Thyroid gland (tissue), 4 donors: Measurements from ENCODE around the gene FLRT3. TPM values are rescaled to one million over a fixed set of nuclear protein-coding genes. Genes with fewer than 3 reads are reported as not detected.

ENCODE experiments used
- DNase-seq, 2 donors: peaks; one replicate each; pipeline ENCODE4 v3.0.0-alpha.2; 2019
- H3K27ac ChIP-seq, 3 donors: fragments of 200-600 bp; sonication (generic); 1 replicate in 2 of 3; 2 replicates in 1 of 3; pipeline ENCODE4 v1.5.1; 2016 to 2019; ENCODE audit warnings: mild to moderate bottlenecking in 1 of 3, moderate library complexity in 1 of 3
- H3K27me3 ChIP-seq: fragments of 200-600 bp; sonication (generic); one replicate; pipeline ENCODE4 v1.5.1; 2019
- H3K36me3 ChIP-seq, 2 donors: fragments of 200-600 bp; sonication (generic); one replicate each; pipeline ENCODE4 v1.5.1; 2016 to 2019
- H3K4me1 ChIP-seq, 2 donors: fragments of 200-600 bp; sonication (generic); one replicate each; pipeline ENCODE4 v1.5.1; 2017 to 2019
- H3K4me3 ChIP-seq, 3 donors: fragments of 200-600 bp; sonication (generic); replicated peaks in 1 of 3; 1 replicate in 2 of 3; 2 replicates in 1 of 3; pipeline ENCODE4 v1.5.1; 2016; ENCODE audit warnings: mild to moderate bottlenecking in 1 of 3
- H3K9me3 ChIP-seq: fragments of 200-600 bp; sonication (generic); one replicate; pipeline ENCODE4 v1.5.1; 2017
- POLR2A ChIP-seq, 2 donors: fragments of 450-650 bp; IDR thresholded peaks; one replicate each; pipeline ENCODE4 v1.6.1; 2017; ENCODE audit warnings: antibody characterized with exemption in 2 of 2, mild to moderate bottlenecking in 2 of 2, moderate library complexity in 1 of 2
- WGBS, 2 donors: methylation state at CpG; one replicate each; pipeline ENCODE4 v1.1.5; 2017; 5-methylcytosine and 5-hydroxymethylcytosine counted together
- intact Hi-C: fragments of 100-400 bp; cut with DNase I; formaldehyde crosslinking; loops from one replicate; pipeline ENCODE4 v1.15.1; 2023
- total RNA-seq, 4 donors: library from RNA; depleted of rRNA; stranded (reverse); fragments of >200 nt; gene quantifications; one replicate each; pipeline ENCODE4 v1.2.3, GENCODE V29; 2016
- TF ChIP-seq, protein P1 (sequence below), 6 experiments: fragments of 200-600 bp in 3 of 6; fragments of 450-650 bp in 3 of 6; sonication (generic) in 3 of 6; IDR thresholded peaks; one replicate each; pipeline ENCODE4 v1.5.1; 2016 to 2019; ENCODE audit warnings: antibody characterized with exemption in 6 of 6, mild to moderate bottlenecking in 2 of 6, inconsistent platforms in 1 of 6, moderate library complexity in 1 of 6

FLRT3 gene
- total RNA-seq, 4 donors from 2014 or later = 12.0 to 31.4 (median 16.2) TPM

DNA sequence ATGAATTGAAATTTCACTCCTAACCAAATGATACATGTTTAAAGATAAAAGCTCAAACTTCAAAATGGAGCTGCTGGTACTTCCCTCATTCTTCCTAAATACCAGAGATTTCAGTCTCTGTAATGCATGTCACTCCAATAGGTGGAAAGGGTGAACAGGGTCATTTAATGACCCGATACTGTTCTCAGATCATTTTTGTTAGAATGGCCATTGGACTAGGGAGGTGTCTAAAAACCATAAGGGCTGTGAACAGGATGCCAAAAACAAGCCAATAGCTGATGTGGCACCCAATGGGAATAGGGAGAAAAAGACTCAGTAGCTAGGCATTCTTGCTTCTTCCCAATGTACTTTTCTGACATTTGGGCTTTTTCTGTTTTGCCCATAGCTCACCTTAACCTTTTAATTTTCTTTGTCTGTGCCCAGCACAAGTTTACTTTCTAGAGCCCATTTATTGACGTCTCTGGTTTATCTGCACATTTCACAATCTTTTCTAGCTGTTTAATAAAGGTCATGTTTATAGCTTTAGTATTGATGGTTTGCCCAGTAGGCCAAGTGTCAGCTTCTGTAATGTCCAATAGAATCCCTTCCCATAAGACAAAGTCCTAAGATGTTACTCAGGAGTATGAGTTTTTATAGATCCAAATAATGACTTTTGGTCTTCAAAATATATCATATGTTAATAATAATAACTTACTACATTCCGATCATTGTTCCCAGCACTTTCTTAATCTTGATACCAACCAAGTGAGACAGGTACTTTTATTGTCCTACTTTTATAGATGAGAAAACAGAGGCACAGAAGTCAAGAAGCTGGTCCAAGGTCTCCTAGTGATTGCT is 24.3 kb upstream of the FLRT3 start:
- 91 to 94% methylated on average over 3 of the region's 3 CpGs for WGBS, 2 donors
- no peak overlapping the region for H3K4me3 ChIP-seq
- no peaks in the 10 kb centered on the region for H3K27me3 ChIP-seq
- H3K9me3 ChIP-seq = no peaks in the 10 kb centered on the region
- H3K27ac ChIP-seq = no peak overlapping the region
- no peaks in the 10 kb centered on the region for H3K36me3 ChIP-seq
- DNase-seq = no peak
- H3K4me1 ChIP-seq = no peaks in the 10 kb centered on the region
- intact Hi-C loops = no loop called here
- TF ChIP-seq, protein P1, sequence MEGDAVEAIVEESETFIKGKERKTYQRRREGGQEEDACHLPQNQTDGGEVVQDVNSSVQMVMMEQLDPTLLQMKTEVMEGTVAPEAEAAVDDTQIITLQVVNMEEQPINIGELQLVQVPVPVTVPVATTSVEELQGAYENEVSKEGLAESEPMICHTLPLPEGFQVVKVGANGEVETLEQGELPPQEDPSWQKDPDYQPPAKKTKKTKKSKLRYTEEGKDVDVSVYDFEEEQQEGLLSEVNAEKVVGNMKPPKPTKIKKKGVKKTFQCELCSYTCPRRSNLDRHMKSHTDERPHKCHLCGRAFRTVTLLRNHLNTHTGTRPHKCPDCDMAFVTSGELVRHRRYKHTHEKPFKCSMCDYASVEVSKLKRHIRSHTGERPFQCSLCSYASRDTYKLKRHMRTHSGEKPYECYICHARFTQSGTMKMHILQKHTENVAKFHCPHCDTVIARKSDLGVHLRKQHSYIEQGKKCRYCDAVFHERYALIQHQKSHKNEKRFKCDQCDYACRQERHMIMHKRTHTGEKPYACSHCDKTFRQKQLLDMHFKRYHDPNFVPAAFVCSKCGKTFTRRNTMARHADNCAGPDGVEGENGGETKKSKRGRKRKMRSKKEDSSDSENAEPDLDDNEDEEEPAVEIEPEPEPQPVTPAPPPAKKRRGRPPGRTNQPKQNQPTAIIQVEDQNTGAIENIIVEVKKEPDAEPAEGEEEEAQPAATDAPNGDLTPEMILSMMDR (IDR thresholded peaks at IDR 0.05) = no peak
- TF ChIP-seq POLR2A (IDR thresholded peaks at IDR 0.05) = no peak

DNA sequence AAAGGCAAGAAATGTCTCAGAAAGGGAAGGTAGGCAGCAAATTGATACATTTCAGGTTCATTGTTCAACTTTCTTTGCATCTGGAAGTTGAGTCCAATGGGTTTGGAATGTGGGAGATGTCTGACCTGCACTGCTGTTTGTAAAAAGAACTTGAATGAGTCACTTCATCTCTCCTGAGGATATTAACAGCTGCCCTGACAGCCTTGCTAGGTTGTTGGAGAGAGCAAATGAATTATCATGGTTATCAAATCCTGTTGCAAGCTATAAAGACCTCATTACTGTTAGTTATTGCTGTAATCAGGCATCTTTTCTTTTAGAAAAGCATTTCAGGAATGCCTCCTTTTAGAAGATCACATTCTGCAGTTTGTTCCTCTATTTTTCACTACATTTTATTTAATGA is 23.0 kb upstream of the FLRT3 start:
- no peak for DNase-seq
- Histone ChIP-seq H3K4me3 (no peak overlapping the region), H3K9me3 (no peaks in the 10 kb centered on the region), H3K36me3 (no peaks in the 10 kb centered on the region), H3K27ac (no peak overlapping the region), H3K27me3 (no peaks in the 10 kb centered on the region), H3K4me1 (no peaks in the 10 kb centered on the region)
- intact Hi-C loops = no loop called here
- TF ChIP-seq POLR2A (IDR thresholded peaks at IDR 0.05) = no peak
- TF ChIP-seq, protein P1 (IDR thresholded peaks at IDR 0.05) = no peak

DNA sequence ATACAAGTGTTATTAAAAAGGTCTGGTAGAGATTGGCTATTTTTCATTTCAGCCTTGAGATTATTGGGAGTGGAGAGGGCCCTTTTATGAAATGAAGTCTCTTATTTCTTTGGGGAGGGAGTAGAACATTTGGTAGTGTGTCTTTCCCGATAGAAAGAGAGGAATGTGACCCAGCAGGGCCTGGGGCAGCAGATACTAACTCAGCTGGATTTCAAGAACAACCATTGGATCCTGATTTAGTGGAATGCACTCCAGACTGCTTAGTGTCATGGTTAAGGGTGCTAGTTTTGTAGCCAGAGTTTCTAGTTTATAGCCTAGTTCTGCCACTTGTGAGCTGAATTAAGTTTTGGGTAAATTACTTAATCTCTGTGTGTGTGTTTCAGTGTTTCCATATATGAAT is 18.4 kb upstream of the FLRT3 start:
- peak; percentile 15 to 32 for DNase-seq
- Histone ChIP-seq H3K27me3 (no peaks in the 10 kb centered on the region), H3K4me1 (no peaks in the 10 kb centered on the region), H3K9me3 (no peaks in the 10 kb centered on the region), H3K36me3 (no peaks in the 10 kb centered on the region), H3K4me3 (no peak overlapping the region), H3K27ac (no peak overlapping the region)
- intact Hi-C loops = no loop called here
- WGBS, 2 donors = 13 to 20% methylated on average over 1 of the region's 1 CpG
- no peak for TF ChIP-seq POLR2A (IDR thresholded peaks at IDR 0.05)
- TF ChIP-seq, protein P1 (IDR thresholded peaks at IDR 0.05) = no peak

DNA sequence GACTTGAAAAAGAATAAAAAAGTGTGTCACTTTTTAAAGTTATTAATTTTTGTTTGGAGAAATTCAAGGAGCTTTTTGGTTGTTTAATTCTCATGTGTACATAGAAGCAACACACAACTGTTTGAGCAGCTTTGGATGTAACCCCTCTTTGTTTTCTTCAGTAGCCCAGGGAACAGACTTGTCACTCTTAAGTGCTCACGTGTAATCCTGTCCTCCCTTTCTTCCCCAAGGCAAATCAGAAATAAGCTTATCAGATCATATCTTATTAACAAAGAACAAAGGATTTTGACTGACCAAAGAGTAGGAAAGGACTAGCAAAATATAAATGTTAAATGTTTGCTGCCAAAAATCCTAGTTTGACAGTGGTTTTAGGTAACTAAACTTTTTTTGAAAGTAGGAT is 7.3 kb upstream of the FLRT3 start:
- TF ChIP-seq, protein P1 (IDR thresholded peaks at IDR 0.05) = no peak
- no peak for TF ChIP-seq POLR2A (IDR thresholded peaks at IDR 0.05)
- Histone ChIP-seq H3K36me3 (no peaks in the 10 kb centered on the region), H3K27me3 (no peaks in the 10 kb centered on the region), H3K27ac (no peak overlapping the region), H3K9me3 (no peaks in the 10 kb centered on the region), H3K4me1 (no peaks in the 10 kb centered on the region), H3K4me3 (no peak overlapping the region)
- WGBS, 2 donors = 55 to 63% methylated on average over 1 of the region's 1 CpG
- intact Hi-C loops = no loop called here
- no peak for DNase-seq

DNA sequence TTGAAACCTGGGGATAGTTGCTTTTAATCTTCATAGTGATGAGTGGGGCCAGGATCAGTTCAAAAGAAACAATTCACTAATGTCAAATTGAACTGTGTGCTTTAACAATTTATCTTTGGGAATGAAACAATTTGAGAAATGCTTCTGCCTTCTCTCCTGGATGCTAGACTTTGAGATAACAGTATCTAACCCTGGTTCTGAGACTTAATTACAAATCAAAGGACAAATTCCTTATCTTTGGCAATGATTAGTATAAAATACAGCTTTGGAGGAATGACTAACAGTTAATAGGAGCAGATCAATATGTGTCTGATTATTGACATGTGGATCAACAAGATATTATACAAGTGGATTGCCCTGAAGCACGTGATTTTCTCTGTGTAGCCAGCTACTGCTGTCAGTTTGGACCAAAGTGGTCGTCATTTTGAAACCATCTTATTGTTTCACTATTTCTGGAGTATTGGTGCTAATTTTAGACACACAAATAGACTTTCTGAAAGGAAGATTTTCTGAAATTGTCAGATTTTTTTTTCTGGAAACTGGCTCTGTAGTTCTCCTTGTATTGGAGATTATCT is 6.2 kb upstream of the FLRT3 start:
- no peak overlapping the region for H3K27ac ChIP-seq
- 83 to 91% methylated on average over 2 of the region's 2 CpGs for WGBS, 2 donors
- H3K27me3 ChIP-seq = no peaks in the 10 kb centered on the region
- no peak overlapping the region for H3K4me3 ChIP-seq
- no peaks in the 10 kb centered on the region for H3K4me1 ChIP-seq
- H3K9me3 ChIP-seq = no peaks in the 10 kb centered on the region
- no peak for DNase-seq
- intact Hi-C loops = no loop called here
- TF ChIP-seq, protein P1 (IDR thresholded peaks at IDR 0.05) = no peak
- no peak for TF ChIP-seq POLR2A (IDR thresholded peaks at IDR 0.05)
- no peaks in the 10 kb centered on the region for H3K36me3 ChIP-seq
